HepG2 (cell line): ENCODE results near the gene MTRF1. TPM values are rescaled to one million over a fixed set of nuclear protein-coding genes. Genes with fewer than 3 reads are reported as not detected.
"Not testable (repeated sequence)": the region's sequence is repeated elsewhere in the genome, so short reads cannot be mapped to it uniquely, and the experiment has no call there.

Experiments
- ATAC-seq: fragments of 200-7000 bp; cut with Tn5 transposase; 3 replicates; pipeline ENCODE4 v1.9.1; 2020; ENCODE audit warnings: mild to moderate bottlenecking, moderate library complexity
- BruUV-seq: library from RNA; stranded (reverse); fragments of 400-500 nt; replicated peaks from 2 replicates; lab custom pipeline; 2021; lab: Mats Ljungman, UMichigan
- CTCF ChIA-PET: fragments of 300-600 bp; formaldehyde crosslinking; extraction: SDS; loops from one replicate; lab custom pipeline; 2021; ENCODE audit warnings: low total read pairs, inconsistent platforms, low intra/inter-chr PET ratio; lab: Yijun Ruan, JAX
- POLR2A ChIA-PET: fragments of 350-600 bp; sonication (Branson Sonifier 250); formaldehyde crosslinking; loops from one replicate; lab custom pipeline; 2020; ENCODE audit warnings: antibody characterized with exemption, inconsistent platforms; lab: Yijun Ruan, JAX
- DNase-seq: peaks from one replicate; pipeline ENCODE4 v3.0.0-alpha.2; 2015; ENCODE audit warnings: low spot score
- FAIRE-seq: peaks from 3 replicates; lab custom pipeline; 2011; peaks lifted over from hg19 to GRCh38; lab: Jason Lieb, UNC
- H2AFZ ChIP-seq: one replicate; pipeline ENCODE4 v1.6.1; 2011; ENCODE audit warnings: low read length, inconsistent platforms
- H3K27ac ChIP-seq: fragments of 300-600 bp; 3 replicates; pipeline ENCODE4 v1.8.0; 2011; ENCODE audit warnings: mixed run types, mild to moderate bottlenecking, mixed read lengths, low read length, inconsistent platforms; ENCODE audit not compliant: insufficient read depth; ENCODE audit errors: extremely low read length
- H3K27me3 ChIP-seq, 2 experiments: fragments of 200-600 bp in 1 of 2; 2 replicates in 1 of 2; 3 replicates in 1 of 2; pipeline versions ENCODE4 v1.6.0 to v1.8.0; 2011; ENCODE audit warnings: low read length in 2 of 2, mild to moderate bottlenecking in 2 of 2, moderate library complexity in 2 of 2, inconsistent platforms in 1 of 2; ENCODE audit not compliant: insufficient read depth in 2 of 2, control insufficient read depth in 1 of 2
- H3K36me3 ChIP-seq, 2 experiments: fragments of 200-600 bp in 1 of 2; replicated peaks in 1 of 2; 2 replicates in 1 of 2; 3 replicates in 1 of 2; pipeline versions ENCODE4 v1.5.1 to v1.8.0; 2011; ENCODE audit warnings: low read length in 2 of 2, inconsistent platforms in 1 of 2; ENCODE audit not compliant: insufficient read depth in 2 of 2, control insufficient read depth in 1 of 2
- H3K4me1 ChIP-seq: 2 replicates; pipeline ENCODE4 v1.5.1; 2012; ENCODE audit warnings: low read length, inconsistent platforms; ENCODE audit not compliant: insufficient read depth
- H3K4me2 ChIP-seq: 2 replicates; pipeline ENCODE4 v1.6.0; 2011; ENCODE audit warnings: low read depth, low read length, inconsistent platforms
- H3K4me3 ChIP-seq, 3 experiments: fragments of 200-600 bp in 1 of 3; sonication (generic), shearing (Covaris generic) in 1 of 3; replicated peaks in 1 of 3; 2 replicates each; pipeline ENCODE4 v1.5.1; 2011 to 2016; ENCODE audit warnings: low read length in 3 of 3, inconsistent platforms in 2 of 3, low read depth in 2 of 3, mild to moderate bottlenecking in 2 of 3, control low read depth in 1 of 3, mixed read lengths in 1 of 3; ENCODE audit not compliant: insufficient read depth in 1 of 3
- H3K79me2 ChIP-seq: one replicate; pipeline ENCODE4 v1.6.1; 2011; ENCODE audit warnings: low read length, inconsistent platforms; ENCODE audit not compliant: insufficient read depth
- H3K9ac ChIP-seq: 2 replicates; pipeline ENCODE4 v1.6.0; 2011; ENCODE audit warnings: mild to moderate bottlenecking, low read depth, low read length, inconsistent platforms; ENCODE audit not compliant: insufficient read depth
- H3K9me3 ChIP-seq: 2 replicates; pipeline ENCODE4 v1.5.1; 2012; ENCODE audit warnings: mild to moderate bottlenecking, low read length
- H4K20me1 ChIP-seq: 2 replicates; pipeline ENCODE4 v1.6.0; 2011; ENCODE audit warnings: inconsistent platforms, mild to moderate bottlenecking, low read length, moderate library complexity; ENCODE audit not compliant: insufficient read depth
- PAX8 ChIP-seq: sonication (generic); formaldehyde crosslinking; IDR thresholded peaks from 2 replicates; pipeline ENCODE4 v1.8.0; 2022; ENCODE audit warnings: mild to moderate bottlenecking, missing genetic modification reagents, borderline replicate concordance
- RAD51 ChIP-seq: fragments of 450-650 bp; IDR thresholded peaks from 2 replicates; pipeline ENCODE4 v1.6.1; 2016; ENCODE audit warnings: borderline replicate concordance
- ZNF556 ChIP-seq: sonication (generic); formaldehyde crosslinking; IDR thresholded peaks from 2 replicates; pipeline ENCODE4 v1.4.0; 2020; ENCODE audit warnings: mild to moderate bottlenecking, missing genetic modification reagents, borderline replicate concordance
- WGBS: methylation state at CpG from one replicate; pipeline ENCODE4 v1.1.6; 2017; ENCODE audit warnings: low lambda C conversion rate; 5-methylcytosine and 5-hydroxymethylcytosine counted together
- in situ Hi-C: cut with HindIII; loops from 2 replicates; pipeline ENCODE4 v1.10.0; 2017; ENCODE audit warnings: low pct_unique_long_range_greater_than_20kb; ENCODE audit not compliant: extremely low pct_ligation_motif_present
- intact Hi-C: fragments of 100-400 bp; cut with micrococcal nuclease; formaldehyde crosslinking; loops from one replicate; pipeline ENCODE4 v1.10.0; 2022; ENCODE audit not compliant: unreplicated experiment
- polyA plus RNA-seq, 8 experiments: library from polyadenylated mRNA; depleted of rRNA in 3 of 8; stranded (reverse) in 7 of 8; unstranded in 1 of 8; fragments of >200 nt; fragmentation: Illumina TruSeq in 4 of 8; extraction: Trizol in 4 of 8; gene quantifications; 2 replicates each; pipeline versions ENCODE4 v1.2.1 to v1.2.3, GENCODE V29; 2011 to 2016; ENCODE audit warnings: low read depth in 4 of 8, missing spikeins in 1 of 8, mixed read lengths in 1 of 8; ENCODE audit not compliant: insufficient read depth in 1 of 8
- total RNA-seq, 5 experiments: library from RNA; depleted of rRNA; stranded (reverse); fragments of >200 nt; fragmentation: Illumina TruSeq; extraction: Trizol; gene quantifications; 2 replicates each; pipeline ENCODE4 v1.2.3, GENCODE V29; 2016; ENCODE audit warnings: low read depth in 1 of 5

MTRF1 gene
- total and polyA plus RNA-seq, 2 of the 13 experiments (the other 11 are each of a cell fraction or from before 2014, with no cell fraction given): 21.6 to 27.2 TPM

DNA sequence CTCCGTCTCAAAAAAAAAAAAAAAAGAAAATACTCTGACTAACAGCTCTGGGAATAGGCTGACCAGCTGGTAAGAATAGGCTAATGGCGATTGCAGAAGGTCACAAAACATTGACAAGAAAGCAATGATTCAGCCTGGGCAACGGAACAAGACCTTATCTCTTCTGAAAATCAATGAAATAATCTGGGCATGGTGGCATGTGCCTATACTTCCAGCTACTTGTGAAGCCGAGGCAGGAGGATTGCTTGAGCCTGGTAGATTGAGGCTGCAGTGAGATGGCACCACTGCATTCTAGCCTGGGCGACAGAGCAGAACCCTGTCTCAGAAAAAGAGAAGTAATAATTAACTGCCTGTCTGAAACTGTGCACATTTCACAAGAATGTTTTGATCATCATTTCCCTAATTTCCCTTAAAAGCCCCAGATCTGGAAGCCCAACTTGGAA is 18.8 kb upstream of the MTRF1 start:
- ATAC-seq (no peak), DNase-seq (no peak), FAIRE-seq (no peak)
- Histone ChIP-seq H3K79me2 (no peaks in the 10 kb centered on the region), H3K9me3 (no peaks in the 10 kb centered on the region), H3K27ac (no peak overlapping the region), H2AFZ (no peak overlapping the region), H3K4me2 (no peak overlapping the region), H3K9ac (no peak overlapping the region), H4K20me1 (no peaks in the 10 kb centered on the region), H3K4me1 (peaks cover 25% of the 10 kb centered on the region), H3K36me3 (no peaks in the 10 kb centered on the region), H3K4me3 (no peak overlapping the region), H3K27me3 (peaks cover 0 to 9% of the 10 kb centered on the region in 2 experiments; a peak in 3 of 5 replicates)
- BruUV-seq: no TSS peak
- no peak for TF ChIP-seq ZNF556
- TF ChIP-seq RAD51: no peak
- no peak for TF ChIP-seq PAX8 (CRISPR knock-in tag)
- in situ Hi-C loops (no loop called here), intact Hi-C loops (no loop called here)
- WGBS: 32% methylated on average over 5 of the region's 5 CpGs
- CTCF ChIA-PET: no interaction called here
- POLR2A ChIA-PET: no interaction called here

DNA sequence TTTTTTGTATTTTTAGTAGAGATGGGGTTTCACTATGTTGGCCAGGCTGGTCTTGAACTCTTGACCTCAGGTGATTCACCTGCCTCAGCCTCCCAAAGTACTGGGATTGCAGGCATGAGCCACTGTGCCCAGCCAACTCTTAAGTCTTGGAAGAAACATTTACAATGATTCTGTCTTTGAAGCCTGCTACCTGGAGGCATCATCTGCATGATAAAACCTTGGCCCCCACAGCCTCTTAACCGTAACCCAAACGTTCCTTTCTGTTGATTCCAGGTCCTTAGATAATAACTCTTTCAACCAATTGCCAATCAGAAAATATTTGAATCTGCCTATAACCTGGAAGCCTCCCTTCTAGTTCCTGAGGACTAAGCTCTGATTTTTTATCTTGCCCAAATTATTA is 15.8 kb upstream of the MTRF1 start:
- H3K9me3 ChIP-seq, H2AFZ ChIP-seq, FAIRE-seq, CTCF ChIA-PET, ATAC-seq, BruUV-seq, H3K27me3 ChIP-seq, in situ Hi-C loops, H3K4me2 ChIP-seq, H3K27ac ChIP-seq, intact Hi-C loops, H3K4me3 ChIP-seq, H3K79me2 ChIP-seq, H3K36me3 ChIP-seq, DNase-seq, H4K20me1 ChIP-seq, H3K9ac ChIP-seq, POLR2A ChIA-PET: not testable (repeated sequence)
- 16% methylated on average over 2 of the region's 2 CpGs for WGBS
- peaks cover 12% of the 10 kb centered on the region for H3K4me1 ChIP-seq
